ENCODE data around the gene CHMP4B.

- TF ChIP-seq, protein P1, sequence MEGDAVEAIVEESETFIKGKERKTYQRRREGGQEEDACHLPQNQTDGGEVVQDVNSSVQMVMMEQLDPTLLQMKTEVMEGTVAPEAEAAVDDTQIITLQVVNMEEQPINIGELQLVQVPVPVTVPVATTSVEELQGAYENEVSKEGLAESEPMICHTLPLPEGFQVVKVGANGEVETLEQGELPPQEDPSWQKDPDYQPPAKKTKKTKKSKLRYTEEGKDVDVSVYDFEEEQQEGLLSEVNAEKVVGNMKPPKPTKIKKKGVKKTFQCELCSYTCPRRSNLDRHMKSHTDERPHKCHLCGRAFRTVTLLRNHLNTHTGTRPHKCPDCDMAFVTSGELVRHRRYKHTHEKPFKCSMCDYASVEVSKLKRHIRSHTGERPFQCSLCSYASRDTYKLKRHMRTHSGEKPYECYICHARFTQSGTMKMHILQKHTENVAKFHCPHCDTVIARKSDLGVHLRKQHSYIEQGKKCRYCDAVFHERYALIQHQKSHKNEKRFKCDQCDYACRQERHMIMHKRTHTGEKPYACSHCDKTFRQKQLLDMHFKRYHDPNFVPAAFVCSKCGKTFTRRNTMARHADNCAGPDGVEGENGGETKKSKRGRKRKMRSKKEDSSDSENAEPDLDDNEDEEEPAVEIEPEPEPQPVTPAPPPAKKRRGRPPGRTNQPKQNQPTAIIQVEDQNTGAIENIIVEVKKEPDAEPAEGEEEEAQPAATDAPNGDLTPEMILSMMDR (IDR thresholded peaks at IDR 0.05), result no peak
- no peak for TF ChIP-seq POLR2A (IDR thresholded peaks at IDR 0.05)
Measured at GRCh38 chr20:33761698-33762250, 49.4 kb upstream of the CHMP4B start.

Data from adrenal gland (tissue), 5 donors.